ENCODE results near the gene DOC2B. TPM values are rescaled to one million over a fixed set of nuclear protein-coding genes. Genes with fewer than 3 reads are reported as not detected.
"Not testable (repeated sequence)": the region's sequence is repeated elsewhere in the genome, so short reads cannot be mapped to it uniquely, and the experiment has no call there.

Gene DOC2B
- total RNA-seq, 2 experiments from 2014 or later: 0.08 to 0.34 TPM

DNA sequence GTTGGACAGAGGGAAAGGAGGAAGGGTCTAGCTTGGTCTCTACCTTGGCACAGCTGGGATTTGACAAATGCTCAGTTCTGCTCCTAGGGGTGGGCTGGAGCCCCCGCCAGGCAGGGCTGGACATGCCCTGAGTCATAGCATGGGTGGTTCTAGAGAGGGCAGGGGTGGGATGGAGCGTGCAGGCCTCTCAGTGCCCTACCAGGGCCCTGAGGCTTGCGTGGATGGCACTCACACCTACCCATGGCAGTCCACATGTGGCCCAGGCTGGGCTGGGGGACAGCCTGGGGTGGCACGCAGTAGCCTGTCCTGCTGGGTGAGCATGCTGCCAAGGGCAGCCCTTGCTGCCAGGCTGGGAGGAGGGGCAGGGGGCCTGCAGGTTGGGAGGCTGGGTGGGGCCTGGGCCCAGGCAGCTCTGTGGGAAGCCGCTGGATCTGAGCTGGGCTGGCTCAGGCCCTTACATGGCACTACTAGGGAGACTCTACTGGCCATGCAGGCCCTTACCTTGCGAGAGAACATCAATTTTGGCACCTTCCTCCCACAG is 11.2 kb downstream of the DOC2B start:
- intact Hi-C loops (cut with DNase I, micrococcal nuclease): no loop called here

DNA sequence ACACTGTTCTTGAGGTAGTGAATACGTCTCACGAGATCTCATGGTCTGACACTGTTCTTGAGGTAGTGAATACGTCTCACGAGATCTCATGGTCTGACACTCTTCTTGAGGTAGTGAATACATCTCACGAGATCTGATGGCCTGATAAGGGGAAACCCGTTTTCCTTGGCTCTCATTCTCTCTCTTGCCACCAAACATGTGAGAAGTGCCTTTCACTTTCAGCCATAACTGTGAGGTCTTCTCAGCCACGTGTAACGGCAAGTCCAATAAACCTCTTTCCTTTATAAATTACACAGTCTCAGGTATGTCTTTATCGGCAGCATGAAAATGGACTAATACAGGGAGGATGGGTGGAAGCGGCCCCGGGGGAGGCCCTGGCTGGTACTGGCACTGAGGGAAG is 12.8 kb downstream of the DOC2B start:
- H3K36me3 ChIP-seq (ENCODE audit: insufficient read depth, low read length); H3K27me3 Mint-ChIP-seq; intact Hi-C loops (cut with DNase I, micrococcal nuclease); H3K36me3 Mint-ChIP-seq (ENCODE audit: low read depth); H3K4me1 Mint-ChIP-seq (ENCODE audit: low read depth); H3K9me3 ChIP-seq (ENCODE audit: control insufficient read depth in 1 of 2, insufficient read depth in 1 of 2, low read length in 2 of 2); H3K9me3 Mint-ChIP-seq; H3K27ac ChIP-seq (ENCODE audit: low read depth in 1 of 2, low read length in 2 of 2); POLR2A ChIA-PET; H3K4me3 Mint-ChIP-seq; ATAC-seq (ENCODE audit: poor library complexity); H3K4me3 ChIP-seq (ENCODE audit: low read length); CTCF ChIA-PET; H3K4me1 ChIP-seq (ENCODE audit: insufficient read depth, low read length); H3K27ac Mint-ChIP-seq; DNase-seq; H3K27me3 ChIP-seq (ENCODE audit: control insufficient read depth in 1 of 2, insufficient read depth in 2 of 2, low read length in 2 of 2): not testable (repeated sequence)

More for the DNA sequence above, 11.2 kb downstream of the DOC2B start:
- Histone ChIP-seq H3K27ac (ENCODE audit: low read depth in 1 of 2, low read length in 2 of 2) (no peak overlapping the region), H3K4me1 (ENCODE audit: insufficient read depth, low read length) (no peaks in the 10 kb centered on the region), H3K36me3 (ENCODE audit: insufficient read depth, low read length) (no peaks in the 10 kb centered on the region), H3K9me3 (ENCODE audit: control insufficient read depth in 1 of 2, insufficient read depth in 1 of 2, low read length in 2 of 2) (peaks cover 0 to 4% of the 10 kb centered on the region in 2 experiments), H3K4me3 (ENCODE audit: low read length) (no peak overlapping the region), H3K27me3 (ENCODE audit: control insufficient read depth in 1 of 2, insufficient read depth in 2 of 2, low read length in 2 of 2) (peaks cover 0 to 2% of the 10 kb centered on the region in 2 experiments)
- CTCF ChIA-PET: no interaction called here
- Mint-ChIP-seq H3K4me1 (ENCODE audit: low read depth) (no peaks in the 10 kb centered on the region), H3K36me3 (ENCODE audit: low read depth) (no peaks in the 10 kb centered on the region), H3K4me3 (no peak overlapping the region), H3K27me3 (peaks cover 4% of the 10 kb centered on the region), H3K27ac (no peak overlapping the region), H3K9me3 (no peaks in the 10 kb centered on the region)
- POLR2A ChIA-PET: no interaction called here
- DNase-seq (no peak), ATAC-seq (ENCODE audit: poor library complexity) (no peak)
- TF ChIP-seq, protein P1, sequence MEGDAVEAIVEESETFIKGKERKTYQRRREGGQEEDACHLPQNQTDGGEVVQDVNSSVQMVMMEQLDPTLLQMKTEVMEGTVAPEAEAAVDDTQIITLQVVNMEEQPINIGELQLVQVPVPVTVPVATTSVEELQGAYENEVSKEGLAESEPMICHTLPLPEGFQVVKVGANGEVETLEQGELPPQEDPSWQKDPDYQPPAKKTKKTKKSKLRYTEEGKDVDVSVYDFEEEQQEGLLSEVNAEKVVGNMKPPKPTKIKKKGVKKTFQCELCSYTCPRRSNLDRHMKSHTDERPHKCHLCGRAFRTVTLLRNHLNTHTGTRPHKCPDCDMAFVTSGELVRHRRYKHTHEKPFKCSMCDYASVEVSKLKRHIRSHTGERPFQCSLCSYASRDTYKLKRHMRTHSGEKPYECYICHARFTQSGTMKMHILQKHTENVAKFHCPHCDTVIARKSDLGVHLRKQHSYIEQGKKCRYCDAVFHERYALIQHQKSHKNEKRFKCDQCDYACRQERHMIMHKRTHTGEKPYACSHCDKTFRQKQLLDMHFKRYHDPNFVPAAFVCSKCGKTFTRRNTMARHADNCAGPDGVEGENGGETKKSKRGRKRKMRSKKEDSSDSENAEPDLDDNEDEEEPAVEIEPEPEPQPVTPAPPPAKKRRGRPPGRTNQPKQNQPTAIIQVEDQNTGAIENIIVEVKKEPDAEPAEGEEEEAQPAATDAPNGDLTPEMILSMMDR (IDR thresholded peaks at IDR 0.05): no peak

DNA sequence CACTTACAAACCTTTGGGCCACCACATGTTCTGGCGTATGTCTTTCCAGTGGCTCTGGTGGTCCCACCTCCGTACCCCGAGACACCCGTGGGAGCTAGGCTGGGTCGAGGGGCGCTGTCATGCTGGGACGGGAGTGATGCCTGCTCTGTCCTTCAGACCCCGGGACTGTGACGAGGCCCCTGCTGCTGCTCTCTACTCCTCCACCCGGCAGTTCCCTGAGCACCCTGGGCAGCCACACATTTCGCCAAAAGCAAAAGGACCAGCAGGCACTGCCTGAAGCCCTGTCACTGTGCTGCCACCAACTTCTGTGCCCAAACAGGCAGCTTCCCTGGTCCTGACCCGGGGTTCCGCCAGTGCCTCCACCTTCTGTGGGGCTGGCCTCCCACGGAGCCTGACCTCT is 15.5 kb downstream of the DOC2B start:
- ChIA-PET CTCF (no interaction called here), POLR2A (no interaction called here)
- Histone ChIP-seq H3K4me1 (ENCODE audit: insufficient read depth, low read length) (no peaks in the 10 kb centered on the region), H3K27me3 (ENCODE audit: control insufficient read depth in 1 of 2, insufficient read depth in 2 of 2, low read length in 2 of 2) (peaks cover 0 to 2% of the 10 kb centered on the region in 2 experiments), H3K9me3 (ENCODE audit: control insufficient read depth in 1 of 2, insufficient read depth in 1 of 2, low read length in 2 of 2) (peaks cover 0 to 4% of the 10 kb centered on the region in 2 experiments), H3K4me3 (ENCODE audit: low read length) (no peak overlapping the region), H3K36me3 (ENCODE audit: insufficient read depth, low read length) (no peaks in the 10 kb centered on the region), H3K27ac (ENCODE audit: low read depth in 1 of 2, low read length in 2 of 2) (no peak overlapping the region)
- Mint-ChIP-seq H3K9me3 (no peaks in the 10 kb centered on the region), H3K36me3 (ENCODE audit: low read depth) (no peaks in the 10 kb centered on the region), H3K27ac (no peak overlapping the region), H3K4me3 (no peak overlapping the region), H3K27me3 (no peaks in the 10 kb centered on the region), H3K4me1 (ENCODE audit: low read depth) (no peaks in the 10 kb centered on the region)
- DNase-seq: no peak
- intact Hi-C loops (cut with DNase I, micrococcal nuclease): no loop called here
- TF ChIP-seq, protein P1 (IDR thresholded peaks at IDR 0.05): no peak
- no peak for ATAC-seq (ENCODE audit: poor library complexity)
